Transverse colon (tissue), 3 donors: ENCODE data around the gene BPIFB1.

Experiments
- POLR2A ChIP-seq: fragments of 450-650 bp; IDR thresholded peaks from one replicate; pipeline ENCODE4 v1.6.1; 2016; ENCODE audit warnings: antibody characterized with exemption, mild to moderate bottlenecking, moderate library complexity
- TF ChIP-seq, protein P1 (sequence below), 5 experiments: fragments of 200-600 bp in 3 of 5; fragments of 450-650 bp in 2 of 5; sonication (generic) in 3 of 5; IDR thresholded peaks; 1 replicate in 2 of 5; 2 replicates in 3 of 5; pipeline ENCODE4 v1.5.1; 2016 to 2017; ENCODE audit warnings: antibody characterized with exemption in 5 of 5, inconsistent platforms in 3 of 5, mild to moderate bottlenecking in 2 of 5, moderate library complexity in 1 of 5

GRCh38 chr20:33237989-33238388 lies 45.0 kb upstream of the BPIFB1 start:
- no peak for TF ChIP-seq POLR2A
- TF ChIP-seq, protein P1, sequence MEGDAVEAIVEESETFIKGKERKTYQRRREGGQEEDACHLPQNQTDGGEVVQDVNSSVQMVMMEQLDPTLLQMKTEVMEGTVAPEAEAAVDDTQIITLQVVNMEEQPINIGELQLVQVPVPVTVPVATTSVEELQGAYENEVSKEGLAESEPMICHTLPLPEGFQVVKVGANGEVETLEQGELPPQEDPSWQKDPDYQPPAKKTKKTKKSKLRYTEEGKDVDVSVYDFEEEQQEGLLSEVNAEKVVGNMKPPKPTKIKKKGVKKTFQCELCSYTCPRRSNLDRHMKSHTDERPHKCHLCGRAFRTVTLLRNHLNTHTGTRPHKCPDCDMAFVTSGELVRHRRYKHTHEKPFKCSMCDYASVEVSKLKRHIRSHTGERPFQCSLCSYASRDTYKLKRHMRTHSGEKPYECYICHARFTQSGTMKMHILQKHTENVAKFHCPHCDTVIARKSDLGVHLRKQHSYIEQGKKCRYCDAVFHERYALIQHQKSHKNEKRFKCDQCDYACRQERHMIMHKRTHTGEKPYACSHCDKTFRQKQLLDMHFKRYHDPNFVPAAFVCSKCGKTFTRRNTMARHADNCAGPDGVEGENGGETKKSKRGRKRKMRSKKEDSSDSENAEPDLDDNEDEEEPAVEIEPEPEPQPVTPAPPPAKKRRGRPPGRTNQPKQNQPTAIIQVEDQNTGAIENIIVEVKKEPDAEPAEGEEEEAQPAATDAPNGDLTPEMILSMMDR (IDR thresholded peaks at IDR 0.05), result no peak
